GM12878 (cell line): ENCODE results near the gene PHPT1. TPM values are rescaled to one million over a fixed set of nuclear protein-coding genes. Genes with fewer than 3 reads are reported as not detected.

ENCODE experiments used
- ATAC-seq: fragments of 200-7000 bp; cut with Tn5 transposase; 3 replicates; pipeline ENCODE4 v1.9.1; 2020; ENCODE audit warnings: mild to moderate bottlenecking, moderate library complexity
- BruUV-seq: library from RNA; stranded (reverse); fragments of 400-500 nt; replicated peaks from 2 replicates; lab custom pipeline; 2021; lab: Mats Ljungman, UMichigan
- CTCF ChIA-PET: fragments of 300-600 bp; sonication (Branson Sonifier 250); formaldehyde crosslinking; extraction: SDS; loops from one replicate; lab custom pipeline; 2021; ENCODE audit warnings: inconsistent platforms; lab: Yijun Ruan, JAX
- POLR2A ChIA-PET: fragments of 350-600 bp; formaldehyde crosslinking; extraction: SDS; loops from one replicate; lab custom pipeline; 2021; ENCODE audit warnings: inconsistent platforms; lab: Charles Lee
- RAD21 ChIA-PET: fragments of 300-600 bp; sonication (Branson Sonifier 250); formaldehyde crosslinking; loops from one replicate; lab custom pipeline; 2023; ENCODE audit warnings: antibody characterized with exemption; ENCODE audit not compliant: unreplicated experiment; lab: Charles Lee
- SMC1A ChIA-PET: fragments of 300-600 bp; sonication (Branson Sonifier 250); formaldehyde crosslinking; loops from one replicate; lab custom pipeline; 2023; ENCODE audit not compliant: unreplicated experiment, uncharacterized antibody; lab: Charles Lee
- DNase-seq: peaks from one replicate; pipeline ENCODE4 v3.0.0-alpha.2; 2011; ENCODE audit warnings: low read depth, low spot score
- FAIRE-seq: peaks from 3 replicates; lab custom pipeline; 2011; peaks lifted over from hg19 to GRCh38; lab: Jason Lieb, UNC
- H2AFZ ChIP-seq: 2 replicates; pipeline ENCODE4 v1.6.0; 2011; ENCODE audit warnings: low read depth, low read length, control low read depth; ENCODE audit not compliant: control insufficient read depth
- H3K27ac ChIP-seq: 2 replicates; pipeline ENCODE4 v1.5.1; 2011; ENCODE audit warnings: control low read depth; ENCODE audit not compliant: control insufficient read depth, insufficient read depth
- H3K27me3 ChIP-seq, 2 experiments: replicated peaks in 1 of 2; 2 replicates each; pipeline versions ENCODE4 v1.6.0 to v1.6.1; 2011; ENCODE audit warnings: low read length in 1 of 2; ENCODE audit not compliant: control insufficient read depth in 2 of 2, insufficient read depth in 2 of 2
- H3K36me3 ChIP-seq, 2 experiments: 2 replicates each; pipeline ENCODE4 v1.5.1; 2011; ENCODE audit warnings: low read length in 1 of 2; ENCODE audit not compliant: control insufficient read depth in 2 of 2, insufficient read depth in 2 of 2
- H3K4me1 ChIP-seq: 2 replicates; pipeline ENCODE4 v1.6.1; 2011; ENCODE audit warnings: mild to moderate bottlenecking, low read length, moderate library complexity, mixed read lengths; ENCODE audit not compliant: control insufficient read depth, insufficient read depth
- H3K4me2 ChIP-seq: 2 replicates; pipeline ENCODE4 v1.6.0; 2011; ENCODE audit warnings: control low read depth; ENCODE audit not compliant: control insufficient read depth, insufficient read depth
- H3K4me3 ChIP-seq: fragments of 200-600 bp; sonication (generic); 2 replicates; pipeline ENCODE4 v1.5.1; 2016
- H3K79me2 ChIP-seq: 2 replicates; pipeline ENCODE4 v1.6.0; 2011; ENCODE audit warnings: low read length; ENCODE audit not compliant: control insufficient read depth, insufficient read depth
- H3K9ac ChIP-seq: 2 replicates; pipeline ENCODE4 v1.8.0; 2011; ENCODE audit warnings: low read length, control low read depth, mixed read lengths; ENCODE audit not compliant: control insufficient read depth, insufficient read depth
- H3K9me3 ChIP-seq: replicated peaks from 3 replicates; pipeline ENCODE4 v1.5.1; 2011; ENCODE audit warnings: mild to moderate bottlenecking, low read length; ENCODE audit not compliant: control insufficient read depth, insufficient read depth
- H4K20me1 ChIP-seq: 2 replicates; pipeline ENCODE4 v1.6.0; 2011; ENCODE audit not compliant: control insufficient read depth, insufficient read depth
- BACH1 ChIP-seq: fragments of 450-650 bp; IDR thresholded peaks from 2 replicates; pipeline ENCODE4 v1.6.1; 2017; ENCODE audit warnings: mild to moderate bottlenecking, borderline replicate concordance
- CREM ChIP-seq: IDR thresholded peaks from 2 replicates; pipeline ENCODE4 v1.6.1; 2014; ENCODE audit warnings: antibody characterized with exemption, low read depth
- EED ChIP-seq: sonication (generic); IDR thresholded peaks from 2 replicates; pipeline ENCODE4 v1.6.1; 2016; ENCODE audit warnings: antibody characterized with exemption, low read depth
- EGR1 ChIP-seq, 2 experiments: IDR thresholded peaks; 1 replicate in 1 of 2; 2 replicates in 1 of 2; pipeline ENCODE4 v1.6.1; 2011 to 2012; ENCODE audit warnings: low read depth in 2 of 2, low read length in 2 of 2, borderline replicate concordance in 1 of 2, mild to moderate bottlenecking in 1 of 2, moderate library complexity in 1 of 2
- FOS ChIP-seq: IDR thresholded peaks from 3 replicates; pipeline ENCODE4 v1.6.1; 2011; ENCODE audit warnings: borderline replicate concordance; ENCODE audit not compliant: insufficient read length; ENCODE audit errors: extremely low read depth
- HDGF ChIP-seq: fragments of 450-650 bp; IDR thresholded peaks from 2 replicates; pipeline ENCODE4 v1.6.1; 2016; ENCODE audit warnings: antibody characterized with exemption
- MEF2A ChIP-seq: IDR thresholded peaks from 2 replicates; pipeline ENCODE4 v1.6.1; 2011; ENCODE audit warnings: low read depth, mild to moderate bottlenecking, low read length, moderate library complexity; ENCODE audit not compliant: insufficient read depth
- MEF2B ChIP-seq: fragments of 450-650 bp; IDR thresholded peaks from 2 replicates; pipeline ENCODE4 v1.6.1; 2018; ENCODE audit warnings: mild to moderate bottlenecking, moderate library complexity; ENCODE audit not compliant: partially characterized antibody, poor library complexity, severe bottlenecking
- PAX5 ChIP-seq: IDR thresholded peaks from 2 replicates; pipeline ENCODE4 v1.6.1; 2011; ENCODE audit warnings: low read depth, low read length, borderline replicate concordance
- POLR2A ChIP-seq: IDR thresholded peaks from 2 replicates; pipeline ENCODE4 v1.6.1; 2011; ENCODE audit warnings: low read depth, mild to moderate bottlenecking, low read length
- POLR2AphosphoS2 ChIP-seq: IDR thresholded peaks from 2 replicates; pipeline ENCODE4 v1.6.1; 2011; ENCODE audit warnings: low read depth, mild to moderate bottlenecking, low read length, improper control_type of control experiment, moderate library complexity
- RAD21 ChIP-seq: IDR thresholded peaks from 2 replicates; pipeline ENCODE4 v1.6.1; 2011; ENCODE audit warnings: mild to moderate bottlenecking, low read depth, low read length, moderate library complexity; ENCODE audit not compliant: insufficient read depth
- SMC3 ChIP-seq: IDR thresholded peaks from 2 replicates; pipeline ENCODE4 v1.6.1; 2011; ENCODE audit warnings: low read length, improper control_type of control experiment, borderline replicate concordance
- SUZ12 ChIP-seq: fragments of 200-600 bp; sonication (generic); IDR thresholded peaks from one replicate; pipeline ENCODE4 v1.6.1; 2018; ENCODE audit warnings: antibody characterized with exemption, mild to moderate bottlenecking; ENCODE audit not compliant: unreplicated experiment
- YBX1 ChIP-seq: fragments of 450-650 bp; IDR thresholded peaks from 2 replicates; pipeline ENCODE4 v1.6.1; 2016; ENCODE audit warnings: antibody characterized with exemption
- ZBED1 ChIP-seq: IDR thresholded peaks from 2 replicates; pipeline ENCODE4 v1.6.1; 2016; ENCODE audit warnings: borderline replicate concordance
- ZNF622 ChIP-seq: fragments of 450-650 bp; IDR thresholded peaks from 2 replicates; pipeline ENCODE4 v1.6.1; 2017; ENCODE audit warnings: mild to moderate bottlenecking, inconsistent platforms
- WGBS: methylation state at CpG from one replicate; pipeline ENCODE4 v1.1.6; 2016; ENCODE audit warnings: low lambda C conversion rate; ENCODE audit not compliant: insufficient replicate concordance, insufficient coverage; ENCODE audit errors: missing lambda C conversion rate; 5-methylcytosine and 5-hydroxymethylcytosine counted together
- in situ Hi-C: fragments of 300-500 bp; cut with MboI; formaldehyde crosslinking; loops from 9 replicates; pipeline ENCODE4 v1.14.3; 2018; ENCODE audit warnings: mixed read lengths
- intact Hi-C: fragments of 100-400 bp; cut with micrococcal nuclease; formaldehyde crosslinking; loops from one replicate; pipeline ENCODE4 v1.14.2; 2022; ENCODE audit not compliant: unreplicated experiment
- polyA plus RNA-seq, 11 experiments: library from polyadenylated mRNA; depleted of rRNA in 4 of 11; unstranded in 6 of 11; stranded (reverse) in 5 of 11; fragments of >200 nt; fragmentation: Nextera tagmentation in 4 of 11; fragmentation: Illumina TruSeq in 1 of 11; extraction: Ambion mirVana in 4 of 11; extraction: Trizol in 1 of 11; gene quantifications; 1 replicate in 1 of 11; 2 replicates in 10 of 11; pipeline versions ENCODE4 v1.2.1 to v1.2.3, GENCODE V29; 2011 to 2016; ENCODE audit warnings: inconsistent platforms in 2 of 11, missing spikeins in 2 of 11, low read depth in 1 of 11
- total RNA-seq, 4 experiments: library from RNA; depleted of rRNA in 3 of 4; stranded (reverse); fragments of >200 nt in 3 of 4; fragmentation: Illumina TruSeq in 1 of 4; extraction: Trizol in 1 of 4; gene quantifications; 2 replicates each; pipeline versions ENCODE4 v1.2.1 to v1.2.3, GENCODE V29; 2013 to 2021
- TF ChIP-seq, protein P1 (sequence below): IDR thresholded peaks from 2 replicates; pipeline ENCODE4 v1.6.1; 2011; ENCODE audit warnings: low read depth, mild to moderate bottlenecking, low read length, moderate library complexity, borderline replicate concordance; ENCODE audit errors: extremely low read depth
- TF ChIP-seq, protein P2 (sequence below): fragments of 450-650 bp; IDR thresholded peaks from 2 replicates; pipeline ENCODE4 v1.6.1; 2018; ENCODE audit warnings: mild to moderate bottlenecking, low read depth, moderate library complexity; ENCODE audit not compliant: partially characterized antibody
- TF ChIP-seq, protein P3 (sequence below): fragments of 450-650 bp; IDR thresholded peaks from 2 replicates; pipeline ENCODE4 v1.6.1; 2014; ENCODE audit warnings: mild to moderate bottlenecking

Gene PHPT1
- total and polyA plus RNA-seq, 10 of the 15 experiments (the other 5 are each of a cell fraction or from before 2014, with no cell fraction given) = 56.2 to 323 (median 140) TPM

- no peaks in the 10 kb centered on the region for H3K27me3 ChIP-seq
- FAIRE-seq (peak; percentile 84), ATAC-seq (peak; percentile 81), DNase-seq (no peak)
- intact Hi-C loops (loop anchor here (10.0 kb wide), 2 partner anchors 85 to 145 kb away; partner anchors contain the start of genes C8G, FBXW5 and TRAF2), in situ Hi-C loops (loop anchor here (5.0 kb wide), 1 partner anchor 237 kb away; no protein-coding TSS in a partner anchor)
- no peaks in the 10 kb centered on the region for H3K9me3 ChIP-seq
- H3K4me2 ChIP-seq = peak overlapping the region; percentile 91
- 2% methylated on average over 47 of the region's 63 CpGs for WGBS
- ChIA-PET RAD21 (interaction anchor here (1.0 to 1.5 kb wide), 3 partner anchors 10 to 236 kb away, joined by 3 to 6 read pairs (median 4); no protein-coding TSS in a partner anchor), CTCF (interaction anchor here (0.7 to 1.2 kb wide), 6 partner anchors 8 to 268 kb away, joined by 3 to 5 read pairs (median 4); no protein-coding TSS in a partner anchor), SMC1A (no interaction called here), POLR2A (interaction anchor here (0.5 to 1.0 kb wide), 3 partner anchors 8 to 12 kb away, joined by 3 read pairs; no protein-coding TSS in a partner anchor)
- no peaks in the 10 kb centered on the region for H3K79me2 ChIP-seq
- no peak overlapping the region for H3K27ac ChIP-seq
- no TSS peak for BruUV-seq
- peaks cover 12% of the 10 kb centered on the region; the same call in 1 of the 2 replicates for H3K4me1 ChIP-seq
- peak overlapping the region; percentile 27; the same call in 1 of the 2 replicates for H3K9ac ChIP-seq
- peak overlapping the region; percentile 67; the same call in 1 of the 2 replicates for H3K4me3 ChIP-seq
- peak overlapping the region; percentile 83 for H2AFZ ChIP-seq
- H3K36me3 ChIP-seq = no peaks in the 10 kb centered on the region
- H4K20me1 ChIP-seq = no peaks in the 10 kb centered on the region
- no peak for TF ChIP-seq FOS
- no peak for TF ChIP-seq YBX1
- TF ChIP-seq MEF2A = no peak
- TF ChIP-seq, protein P1, sequence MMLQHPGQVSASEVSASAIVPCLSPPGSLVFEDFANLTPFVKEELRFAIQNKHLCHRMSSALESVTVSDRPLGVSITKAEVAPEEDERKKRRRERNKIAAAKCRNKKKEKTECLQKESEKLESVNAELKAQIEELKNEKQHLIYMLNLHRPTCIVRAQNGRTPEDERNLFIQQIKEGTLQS = no peak
- no peak for TF ChIP-seq ZBED1
- no peak for TF ChIP-seq ZNF622
- TF ChIP-seq SMC3 = no peak
- no peak for TF ChIP-seq SUZ12
- TF ChIP-seq RAD21 = no peak
- no peak for TF ChIP-seq POLR2AphosphoS2
- TF ChIP-seq POLR2A = peak; percentile 68
- TF ChIP-seq, protein P2, sequence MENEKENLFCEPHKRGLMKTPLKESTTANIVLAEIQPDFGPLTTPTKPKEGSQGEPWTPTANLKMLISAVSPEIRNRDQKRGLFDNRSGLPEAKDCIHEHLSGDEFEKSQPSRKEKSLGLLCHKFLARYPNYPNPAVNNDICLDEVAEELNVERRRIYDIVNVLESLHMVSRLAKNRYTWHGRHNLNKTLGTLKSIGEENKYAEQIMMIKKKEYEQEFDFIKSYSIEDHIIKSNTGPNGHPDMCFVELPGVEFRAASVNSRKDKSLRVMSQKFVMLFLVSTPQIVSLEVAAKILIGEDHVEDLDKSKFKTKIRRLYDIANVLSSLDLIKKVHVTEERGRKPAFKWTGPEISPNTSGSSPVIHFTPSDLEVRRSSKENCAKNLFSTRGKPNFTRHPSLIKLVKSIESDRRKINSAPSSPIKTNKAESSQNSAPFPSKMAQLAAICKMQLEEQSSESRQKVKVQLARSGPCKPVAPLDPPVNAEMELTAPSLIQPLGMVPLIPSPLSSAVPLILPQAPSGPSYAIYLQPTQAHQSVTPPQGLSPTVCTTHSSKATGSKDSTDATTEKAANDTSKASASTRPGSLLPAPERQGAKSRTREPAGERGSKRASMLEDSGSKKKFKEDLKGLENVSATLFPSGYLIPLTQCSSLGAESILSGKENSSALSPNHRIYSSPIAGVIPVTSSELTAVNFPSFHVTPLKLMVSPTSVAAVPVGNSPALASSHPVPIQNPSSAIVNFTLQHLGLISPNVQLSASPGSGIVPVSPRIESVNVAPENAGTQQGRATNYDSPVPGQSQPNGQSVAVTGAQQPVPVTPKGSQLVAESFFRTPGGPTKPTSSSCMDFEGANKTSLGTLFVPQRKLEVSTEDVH = no peak
- TF ChIP-seq BACH1 = no peak
- TF ChIP-seq MEF2B = peak; percentile 76
- no peak for TF ChIP-seq CREM
- TF ChIP-seq PAX5 = no peak
- TF ChIP-seq EGR1 (IDR thresholded peaks at IDR 0.05; ENCODE audit: borderline replicate concordance in 1 of 2, low read depth in 2 of 2, low read length in 2 of 2) = 0 out of 3 replicates have a peak, but pooled peaks of 1 of the 2 experiments have one; percentile 4
- TF ChIP-seq, protein P3, sequence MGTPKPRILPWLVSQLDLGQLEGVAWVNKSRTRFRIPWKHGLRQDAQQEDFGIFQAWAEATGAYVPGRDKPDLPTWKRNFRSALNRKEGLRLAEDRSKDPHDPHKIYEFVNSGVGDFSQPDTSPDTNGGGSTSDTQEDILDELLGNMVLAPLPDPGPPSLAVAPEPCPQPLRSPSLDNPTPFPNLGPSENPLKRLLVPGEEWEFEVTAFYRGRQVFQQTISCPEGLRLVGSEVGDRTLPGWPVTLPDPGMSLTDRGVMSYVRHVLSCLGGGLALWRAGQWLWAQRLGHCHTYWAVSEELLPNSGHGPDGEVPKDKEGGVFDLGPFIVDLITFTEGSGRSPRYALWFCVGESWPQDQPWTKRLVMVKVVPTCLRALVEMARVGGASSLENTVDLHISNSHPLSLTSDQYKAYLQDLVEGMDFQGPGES = no peak
- TF ChIP-seq EED = no peak
- no peak for TF ChIP-seq HDGF
Measured at GRCh38 chr9:136799854-136800657, 49.2 kb upstream of the PHPT1 start.
